HG03139 (cell line): ENCODE results near the gene ENTPD3.

Source experiments
- ATAC-seq: cut with Tn5 transposase; IDR thresholded peaks from one replicate; pipeline ENCODE4 v1.9.1; 2021; ENCODE audit not compliant: unreplicated experiment

The ENTPD3 gene

GRCh38 chr3:40404591-40405198, 17.7 kb downstream of the ENTPD3 start:
- ATAC-seq: no peak

- no peak for ATAC-seq
These were observed 20.0 kb downstream of the ENTPD3 start for GRCh38 chr3:40407007-40407406.

- no peak for ATAC-seq
These were observed 20.6 kb downstream of the ENTPD3 start for GRCh38 chr3:40407611-40408010.

DNA sequence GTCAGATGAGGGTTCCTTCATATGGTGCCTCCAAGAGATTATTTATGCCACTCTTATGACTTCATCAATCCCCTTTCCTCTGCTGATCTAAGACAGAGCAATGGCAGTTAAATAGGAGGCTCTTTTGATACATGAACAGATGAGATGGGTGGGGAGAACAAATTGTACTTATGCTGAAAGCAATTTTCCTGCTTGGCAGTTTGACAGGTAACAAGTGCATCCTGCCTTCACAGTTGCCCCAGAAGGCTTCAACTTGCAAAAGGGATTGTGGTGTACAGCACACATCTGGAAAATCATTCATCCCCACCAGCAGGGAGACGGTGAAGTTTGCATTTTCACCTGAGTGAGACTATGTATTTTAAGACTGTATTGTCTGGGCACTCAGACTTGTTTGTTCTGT, 27.3 kb downstream of the ENTPD3 start:
- no peak for ATAC-seq

GRCh38 chr3:40417845-40418543, 31.0 kb downstream of the ENTPD3 start:
- no peak for ATAC-seq

GRCh38 chr3:40422861-40423260, 35.9 kb downstream of the ENTPD3 start:
- no peak for ATAC-seq

- ATAC-seq: no peak
These were observed 40.2 kb downstream of the ENTPD3 start for GRCh38 chr3:40427045-40427669.

DNA sequence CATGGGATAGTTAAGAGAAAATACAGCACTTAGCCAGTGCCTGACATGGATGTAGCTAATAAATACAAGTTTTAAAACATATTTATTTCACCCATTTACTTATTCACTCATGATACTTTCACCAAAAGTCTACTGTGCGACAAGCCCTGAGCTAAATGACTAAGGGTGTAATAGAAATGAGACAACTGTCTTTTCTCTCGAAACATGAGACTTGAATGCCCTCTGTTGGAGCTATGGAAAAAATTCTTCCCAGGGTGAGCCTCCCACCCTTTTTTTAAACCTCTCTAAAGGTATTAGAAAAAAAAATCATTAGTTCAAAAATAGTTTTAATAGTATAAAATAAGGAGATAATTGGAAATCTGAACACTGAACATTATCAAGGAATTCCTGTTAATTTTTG, 45.8 kb downstream of the ENTPD3 start:
- no peak for ATAC-seq

DNA sequence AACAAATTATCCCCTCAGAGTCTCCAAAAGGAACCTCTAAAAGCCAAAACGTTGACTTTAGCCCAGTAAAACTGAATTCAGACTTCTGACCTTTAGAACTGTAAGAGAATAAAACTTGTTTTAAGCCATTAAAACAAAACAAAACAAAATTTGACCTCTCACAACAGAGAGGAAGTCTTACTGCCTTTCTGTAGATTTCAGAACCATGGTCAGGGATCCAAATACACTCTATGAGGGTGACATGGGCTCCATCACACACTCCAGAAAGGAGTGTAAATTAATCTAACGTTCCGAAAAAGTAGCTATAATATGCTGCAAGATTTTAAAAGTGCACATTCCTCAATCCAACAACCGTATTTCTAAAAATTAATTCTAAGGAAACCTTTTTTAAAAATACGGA, 50.9 kb downstream of the ENTPD3 start:
- no peak for ATAC-seq

DNA sequence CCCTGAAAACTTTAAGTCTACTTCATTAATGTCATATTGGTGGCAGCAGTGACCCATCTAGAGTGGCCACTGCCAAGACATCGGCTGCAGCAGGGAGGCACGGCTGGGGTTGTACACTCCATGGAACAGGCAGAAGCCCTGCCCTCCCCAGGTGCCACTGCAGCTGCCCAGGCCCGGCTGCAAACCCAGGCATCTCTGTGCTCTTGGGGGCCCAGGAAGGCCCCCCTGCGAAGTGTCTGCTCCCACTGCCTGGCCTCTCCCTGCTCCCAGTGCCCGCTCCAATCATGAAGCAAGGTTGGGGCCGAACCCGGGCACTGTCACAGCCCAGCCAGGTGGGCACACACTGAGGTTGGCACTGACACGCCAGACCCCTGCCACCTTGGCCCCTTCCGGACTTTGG, 58.1 kb downstream of the ENTPD3 start:
- ATAC-seq: no peak

DNA sequence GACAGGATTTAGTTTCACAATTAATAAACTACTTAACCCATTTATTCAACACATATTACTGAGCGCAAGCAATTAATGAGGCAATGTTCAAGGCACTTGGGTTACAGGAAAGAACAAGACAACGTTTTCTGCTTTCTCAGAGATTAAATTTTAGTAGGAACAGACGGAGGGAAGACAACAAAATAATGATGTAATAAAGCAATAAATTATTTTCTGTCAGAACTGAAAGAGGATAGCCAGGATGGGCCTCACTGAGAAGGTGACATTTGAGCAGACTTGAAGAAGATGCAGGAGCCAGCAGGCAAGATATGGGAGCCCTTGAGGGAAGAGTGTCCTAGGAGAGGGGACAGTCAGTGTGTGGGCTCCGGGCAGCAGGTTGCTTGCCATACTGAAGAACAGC, 58.9 kb downstream of the ENTPD3 start:
- no peak for ATAC-seq

- ATAC-seq: no peak
These were observed 63.5 kb downstream of the ENTPD3 start for GRCh38 chr3:40450438-40450837.

- ATAC-seq: no peak
These were observed 64.6 kb downstream of the ENTPD3 start for GRCh38 chr3:40451551-40451950.

GRCh38 chr3:40452057-40452456, 65.1 kb downstream of the ENTPD3 start:
- no peak for ATAC-seq

DNA sequence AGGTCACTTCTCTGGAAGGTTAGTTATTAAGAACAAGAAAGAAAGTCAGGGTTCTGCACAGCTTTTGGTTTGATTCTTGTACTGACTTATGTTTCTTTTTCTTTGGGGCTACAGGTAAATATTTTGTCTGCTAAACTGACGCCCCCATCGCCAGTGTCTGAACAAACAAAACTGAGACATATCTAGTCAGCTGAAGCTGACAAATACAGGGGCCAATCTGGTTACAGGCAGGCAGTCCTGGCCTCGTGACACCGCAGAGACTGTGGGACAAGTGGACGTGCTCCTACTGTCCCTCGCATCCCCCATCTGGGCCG, 65.5 kb downstream of the ENTPD3 start:
- no peak for ATAC-seq

DNA sequence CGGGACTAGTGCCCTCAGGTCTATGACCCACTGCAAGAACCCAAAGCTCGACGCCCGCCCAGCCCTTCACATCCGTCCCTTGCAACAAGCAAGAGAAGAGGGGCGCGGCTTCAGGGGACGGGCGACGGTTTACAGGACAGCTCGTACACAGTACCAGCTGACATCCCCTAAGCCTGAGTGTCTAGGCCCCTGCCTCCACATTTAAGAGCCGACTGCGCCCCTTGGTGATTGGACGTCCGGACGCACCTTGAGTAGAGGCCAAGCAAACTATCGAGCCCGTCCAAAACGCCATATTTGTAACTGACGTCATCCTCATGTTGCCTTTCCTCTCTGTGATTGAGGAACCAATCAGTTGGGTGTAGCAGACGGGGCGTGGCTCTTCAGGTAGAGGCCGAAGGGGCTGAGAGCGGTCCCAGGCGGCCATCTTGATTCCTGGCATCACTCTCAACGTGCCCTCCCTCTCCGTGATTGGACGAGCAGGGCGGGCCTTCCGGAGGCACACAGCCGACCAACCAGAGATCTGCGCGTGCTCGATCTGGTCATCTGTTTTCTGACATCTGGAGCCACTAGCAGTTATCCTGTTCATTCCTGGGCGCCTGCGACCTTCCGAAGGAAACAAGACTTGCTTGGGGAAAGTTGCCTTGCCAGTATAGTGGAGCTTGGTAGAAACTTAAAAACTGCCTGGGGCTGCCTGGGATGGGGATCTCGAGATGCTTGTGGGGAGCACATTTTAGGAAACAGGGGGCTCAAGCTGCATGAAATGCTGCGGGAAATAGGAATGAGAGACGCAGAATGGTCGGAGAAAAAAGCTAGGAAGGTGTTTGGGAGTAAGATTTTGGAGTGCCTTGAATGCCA, 66.1 kb downstream of the ENTPD3 start:
- ATAC-seq: peak; percentile 92

- ATAC-seq: no peak
These were observed 66.9 kb downstream of the ENTPD3 start for GRCh38 chr3:40453933-40454332.

DNA sequence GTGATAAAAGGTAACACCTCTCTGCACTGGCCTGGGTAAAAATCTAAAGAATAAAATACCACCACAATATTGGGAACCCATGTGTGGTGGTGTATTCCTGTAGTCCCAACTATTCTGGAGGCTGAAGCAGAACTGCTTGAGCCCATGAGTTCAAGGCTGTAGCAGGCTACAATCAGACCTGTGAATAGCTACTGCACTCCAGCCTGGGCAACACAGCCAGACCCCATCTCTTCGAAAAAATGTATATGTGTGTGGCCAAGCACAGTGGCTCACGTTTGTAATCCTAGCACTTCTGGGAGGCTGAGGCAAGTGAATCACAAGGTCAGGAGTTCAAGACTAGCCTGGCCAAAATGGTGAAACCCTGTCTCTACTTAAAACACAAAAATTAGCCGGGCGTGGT, 68.3 kb downstream of the ENTPD3 start:
- no peak for ATAC-seq

- no peak for ATAC-seq
These were observed 69.4 kb downstream of the ENTPD3 start for GRCh38 chr3:40456279-40456939.

- peak; percentile 62 for ATAC-seq
These were observed 70.2 kb downstream of the ENTPD3 start, which contains the start of gene RPL14 for GRCh38 chr3:40456940-40457823. TSS of gene RPL14 (plus strand) at chr3:40457339. CDS start at chr3:40457472, 133 bp downstream.
